ENCODE measurements around the gene IP6K1.

DNA sequence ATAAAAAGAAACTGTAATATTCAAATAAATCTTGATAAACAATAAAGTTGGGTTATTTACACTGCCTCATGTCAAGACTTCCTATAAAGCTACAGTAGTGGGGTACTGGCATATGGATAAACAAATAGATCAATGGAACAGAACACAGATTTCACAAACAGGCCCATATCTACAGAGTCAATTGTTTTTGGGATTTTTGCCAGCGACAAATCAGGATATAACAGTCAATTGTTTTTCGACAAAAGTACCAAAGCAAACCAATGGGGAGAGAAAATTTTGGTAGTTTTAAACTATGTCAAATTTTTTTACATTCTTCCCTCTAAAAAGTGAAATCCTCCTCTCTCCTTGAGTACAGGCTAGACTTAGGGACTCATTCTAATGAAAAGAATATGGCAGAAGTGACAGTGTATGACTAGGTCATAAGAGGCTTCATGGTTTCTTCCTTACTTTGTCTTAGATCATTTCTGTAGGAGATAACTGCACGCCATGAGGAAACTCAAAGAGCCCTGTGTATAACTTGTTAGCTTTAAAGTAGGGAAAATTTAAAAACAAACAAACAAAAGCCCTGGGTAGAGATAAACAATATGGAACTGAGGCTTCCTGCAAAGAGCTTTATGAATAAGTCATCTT, 16.9 kb downstream of the IP6K1 start:
- TF ChIP-seq, protein P1, sequence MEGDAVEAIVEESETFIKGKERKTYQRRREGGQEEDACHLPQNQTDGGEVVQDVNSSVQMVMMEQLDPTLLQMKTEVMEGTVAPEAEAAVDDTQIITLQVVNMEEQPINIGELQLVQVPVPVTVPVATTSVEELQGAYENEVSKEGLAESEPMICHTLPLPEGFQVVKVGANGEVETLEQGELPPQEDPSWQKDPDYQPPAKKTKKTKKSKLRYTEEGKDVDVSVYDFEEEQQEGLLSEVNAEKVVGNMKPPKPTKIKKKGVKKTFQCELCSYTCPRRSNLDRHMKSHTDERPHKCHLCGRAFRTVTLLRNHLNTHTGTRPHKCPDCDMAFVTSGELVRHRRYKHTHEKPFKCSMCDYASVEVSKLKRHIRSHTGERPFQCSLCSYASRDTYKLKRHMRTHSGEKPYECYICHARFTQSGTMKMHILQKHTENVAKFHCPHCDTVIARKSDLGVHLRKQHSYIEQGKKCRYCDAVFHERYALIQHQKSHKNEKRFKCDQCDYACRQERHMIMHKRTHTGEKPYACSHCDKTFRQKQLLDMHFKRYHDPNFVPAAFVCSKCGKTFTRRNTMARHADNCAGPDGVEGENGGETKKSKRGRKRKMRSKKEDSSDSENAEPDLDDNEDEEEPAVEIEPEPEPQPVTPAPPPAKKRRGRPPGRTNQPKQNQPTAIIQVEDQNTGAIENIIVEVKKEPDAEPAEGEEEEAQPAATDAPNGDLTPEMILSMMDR (IDR thresholded peaks at IDR 0.05): no peak
- no peak for TF ChIP-seq POLR2AphosphoS5 (IDR thresholded peaks at IDR 0.05)

All from breast epithelium (tissue), 3 donors.